Thoracic aorta endothelial cell (primary cell): ENCODE measurements around the gene NOVA1. TPM values are rescaled to one million over a fixed set of nuclear protein-coding genes. Genes with fewer than 3 reads are reported as not detected.

Experiments used
- total RNA-seq: library from RNA; depleted of rRNA; stranded (reverse); fragments of >200 nt; gene quantifications from 2 replicates; pipeline ENCODE4 v1.2.3, GENCODE V29; 2012

The NOVA1 gene, protein sequence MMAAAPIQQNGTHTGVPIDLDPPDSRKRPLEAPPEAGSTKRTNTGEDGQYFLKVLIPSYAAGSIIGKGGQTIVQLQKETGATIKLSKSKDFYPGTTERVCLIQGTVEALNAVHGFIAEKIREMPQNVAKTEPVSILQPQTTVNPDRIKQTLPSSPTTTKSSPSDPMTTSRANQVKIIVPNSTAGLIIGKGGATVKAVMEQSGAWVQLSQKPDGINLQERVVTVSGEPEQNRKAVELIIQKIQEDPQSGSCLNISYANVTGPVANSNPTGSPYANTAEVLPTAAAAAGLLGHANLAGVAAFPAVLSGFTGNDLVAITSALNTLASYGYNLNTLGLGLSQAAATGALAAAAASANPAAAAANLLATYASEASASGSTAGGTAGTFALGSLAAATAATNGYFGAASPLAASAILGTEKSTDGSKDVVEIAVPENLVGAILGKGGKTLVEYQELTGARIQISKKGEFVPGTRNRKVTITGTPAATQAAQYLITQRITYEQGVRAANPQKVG
- 6.2 and 8.8 TPM in 2 replicates for total RNA-seq

DNA sequence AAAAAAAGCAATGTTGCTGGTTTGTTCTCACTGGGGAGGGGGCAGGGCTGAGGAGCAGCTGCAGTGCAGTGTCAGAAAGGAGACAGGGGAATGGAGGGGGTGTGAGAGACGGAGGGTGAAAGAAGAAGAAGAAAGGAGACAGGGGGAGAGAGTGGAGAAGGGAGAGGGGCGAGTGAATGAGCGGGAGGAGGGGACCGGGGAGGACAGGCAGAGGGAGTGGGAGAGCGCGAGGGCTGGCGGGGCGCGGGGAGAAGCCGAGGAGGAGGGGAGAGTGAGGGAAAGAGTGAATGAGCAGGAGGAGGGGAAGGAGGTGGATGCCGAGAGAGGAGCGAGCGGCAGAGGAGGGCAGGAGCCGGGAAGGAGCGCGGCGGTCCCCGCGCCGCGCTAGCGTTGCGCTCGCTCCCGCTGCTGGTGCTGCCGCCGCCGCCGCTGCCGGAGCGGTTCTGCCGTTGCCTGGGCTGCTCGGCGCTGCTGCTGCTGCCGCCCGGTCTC, at the start of gene NOVA1:
TSS of gene NOVA1 (minus strand) at position 445 of the 492 bp plus-strand sequence. CDS start 597 bp downstream, outside the sequence.

